ENCODE measurements around the gene DNAJC16.

Gene DNAJC16

GRCh38 chr1:15558516-15558915, 31.9 kb downstream of the DNAJC16 start:
- WGBS = 100% methylated on average over 4 of the region's 4 CpGs
- Histone ChIP-seq H2BK15ac (ENCODE audit: low read depth, poor library complexity, severe bottlenecking) (no peak overlapping the region), H3K9me3 (ENCODE audit: control insufficient read depth, low read length) (no peaks in the 10 kb centered on the region)

GRCh38 chr1:15559189-15559810, 32.7 kb downstream of the DNAJC16 start:
- Histone ChIP-seq H2BK5ac (ENCODE audit: low read depth, low read length, poor library complexity, severe bottlenecking) (no peak overlapping the region), H3K36me3 (ENCODE audit: control insufficient read depth in 1 of 2, insufficient read depth in 2 of 2, low read depth in 1 of 2, low read length in 2 of 2) (peaks cover 27 to 51% of the 10 kb centered on the region in 2 experiments), H3K4me2 (ENCODE audit: low read length, poor library complexity, severe bottlenecking) (no peak overlapping the region), H2BK15ac (ENCODE audit: low read depth, poor library complexity, severe bottlenecking) (no peak overlapping the region), H2AFZ (ENCODE audit: low read depth, low read length) (no peak overlapping the region), H4K8ac (ENCODE audit: low read length) (no peak overlapping the region), H4K91ac (ENCODE audit: low read length) (no peak overlapping the region), H3K27ac (ENCODE audit: low read length, poor library complexity, severe bottlenecking) (no peak overlapping the region), H3K9ac (ENCODE audit: low read length) (no peak overlapping the region), H3K4me3 (ENCODE audit: insufficient read depth in 1 of 2, low read depth in 1 of 2, low read length in 2 of 2) (no peak overlapping the region), H3K79me1 (replicated peaks; ENCODE audit: low read length, poor library complexity, severe bottlenecking) (peaks cover 3% of the 10 kb centered on the region), H3K4me1 (ENCODE audit: control insufficient read depth, insufficient read depth, low read depth, low read length) (no peaks in the 10 kb centered on the region), H2BK12ac (ENCODE audit: low read length in 2 of 2) (no peak overlapping the region), H2AK5ac (ENCODE audit: low read length, severe bottlenecking) (no peak overlapping the region), H3K4ac (ENCODE audit: low read depth in 1 of 2, low read length in 2 of 2) (no peak overlapping the region), H3K27me3 (ENCODE audit: control insufficient read depth in 1 of 2, insufficient read depth in 1 of 2, low read length in 2 of 2) (no peaks in the 10 kb centered on the region), H3K23ac (ENCODE audit: low read length in 2 of 2) (no peak overlapping the region), H2BK120ac (ENCODE audit: low read depth, low read length) (no peak overlapping the region), H3K18ac (ENCODE audit: low read depth in 1 of 2, low read length in 2 of 2) (no peak overlapping the region), H3K14ac (ENCODE audit: low read length in 2 of 2) (no peak overlapping the region), H3K9me3 (ENCODE audit: control insufficient read depth, low read length) (no peaks in the 10 kb centered on the region)
- DNase-seq = no peak
- 97% methylated on average over 9 of the region's 12 CpGs for WGBS

More at GRCh38 chr1:15558516-15558915, 31.9 kb downstream of the DNAJC16 start:
- Histone ChIP-seq H3K14ac (ENCODE audit: low read length in 2 of 2) (no peak overlapping the region), H3K4ac (ENCODE audit: low read depth in 1 of 2, low read length in 2 of 2) (no peak overlapping the region), H2BK5ac (ENCODE audit: low read depth, low read length, poor library complexity, severe bottlenecking) (no peak overlapping the region), H3K4me3 (ENCODE audit: insufficient read depth in 1 of 2, low read depth in 1 of 2, low read length in 2 of 2) (no peak overlapping the region), H2AK5ac (ENCODE audit: low read length, severe bottlenecking) (no peak overlapping the region), H2AFZ (ENCODE audit: low read depth, low read length) (no peak overlapping the region), H3K23ac (ENCODE audit: low read length in 2 of 2) (no peak overlapping the region), H3K18ac (ENCODE audit: low read depth in 1 of 2, low read length in 2 of 2) (no peak overlapping the region), H3K9ac (ENCODE audit: low read length) (no peak overlapping the region), H3K4me2 (ENCODE audit: low read length, poor library complexity, severe bottlenecking) (no peak overlapping the region), H3K27me3 (ENCODE audit: control insufficient read depth in 1 of 2, insufficient read depth in 1 of 2, low read length in 2 of 2) (no peaks in the 10 kb centered on the region), H3K79me1 (replicated peaks; ENCODE audit: low read length, poor library complexity, severe bottlenecking) (peaks cover 1% of the 10 kb centered on the region), H2BK12ac (ENCODE audit: low read length in 2 of 2) (no peak overlapping the region), H4K8ac (ENCODE audit: low read length) (no peak overlapping the region), H3K27ac (ENCODE audit: low read length, poor library complexity, severe bottlenecking) (no peak overlapping the region), H3K36me3 (ENCODE audit: control insufficient read depth in 1 of 2, insufficient read depth in 2 of 2, low read depth in 1 of 2, low read length in 2 of 2) (peaks cover 26 to 51% of the 10 kb centered on the region in 2 experiments), H4K91ac (ENCODE audit: low read length) (no peak overlapping the region), H3K4me1 (ENCODE audit: control insufficient read depth, insufficient read depth, low read depth, low read length) (no peaks in the 10 kb centered on the region), H2BK120ac (ENCODE audit: low read depth, low read length) (no peak overlapping the region)
- DNase-seq = no peak

DNA sequence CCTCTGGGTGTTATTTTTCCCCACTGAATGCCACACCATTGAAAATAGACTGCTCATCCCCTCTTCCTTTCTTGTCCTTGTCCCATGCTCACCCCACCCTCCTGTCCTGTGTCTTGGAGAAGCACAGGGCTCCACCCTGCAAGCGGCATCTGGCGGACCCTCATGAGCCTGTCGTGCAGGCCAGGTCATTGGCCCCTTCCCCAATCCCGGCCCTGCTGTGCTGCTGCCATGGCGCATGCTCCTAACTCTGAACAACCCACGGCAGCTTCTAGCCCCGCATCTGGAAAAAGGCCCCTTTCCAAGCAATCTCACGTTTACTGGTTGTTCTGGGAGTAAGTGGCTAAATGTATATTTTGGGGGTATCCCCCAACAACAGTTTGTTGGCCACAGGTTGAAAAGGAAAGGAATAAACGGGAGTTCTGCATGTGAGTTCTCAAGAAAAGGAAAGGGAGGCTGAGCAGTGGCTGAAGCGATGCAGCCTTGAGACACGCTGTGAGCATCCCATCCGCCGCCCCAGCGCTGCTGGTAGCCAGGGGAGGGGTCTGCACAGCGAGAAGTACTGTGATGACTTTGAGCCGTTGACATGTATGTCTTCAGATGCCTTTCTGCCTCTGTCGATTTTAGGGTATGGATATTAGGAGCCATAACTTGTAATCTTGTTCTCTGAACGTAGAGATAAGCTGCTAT, 41.9 kb downstream of the DNAJC16 start:
- no peak overlapping the region for H3K18ac ChIP-seq (ENCODE audit: low read depth in 1 of 2, low read length in 2 of 2)
- no peaks in the 10 kb centered on the region for H3K9me3 ChIP-seq (ENCODE audit: control insufficient read depth, low read length)
- 96% methylated on average over 18 of the region's 18 CpGs for WGBS
- no peak overlapping the region for H4K91ac ChIP-seq (ENCODE audit: low read length)
- H2BK15ac ChIP-seq (ENCODE audit: low read depth, poor library complexity, severe bottlenecking) = no peak overlapping the region
- H2BK12ac ChIP-seq (ENCODE audit: low read length in 2 of 2) = no peak overlapping the region
- H2BK120ac ChIP-seq (ENCODE audit: low read depth, low read length) = no peak overlapping the region
- H3K4me2 ChIP-seq (ENCODE audit: low read length, poor library complexity, severe bottlenecking) = no peak overlapping the region
- no peaks in the 10 kb centered on the region for H3K27me3 ChIP-seq (ENCODE audit: control insufficient read depth in 1 of 2, insufficient read depth in 1 of 2, low read length in 2 of 2)
- peaks cover 40 to 78% of the 10 kb centered on the region in 2 experiments for H3K36me3 ChIP-seq (ENCODE audit: control insufficient read depth in 1 of 2, insufficient read depth in 2 of 2, low read depth in 1 of 2, low read length in 2 of 2)
- peaks cover 1% of the 10 kb centered on the region for H3K79me1 ChIP-seq (replicated peaks; ENCODE audit: low read length, poor library complexity, severe bottlenecking)
- H3K4ac ChIP-seq (ENCODE audit: low read depth in 1 of 2, low read length in 2 of 2) = no peak overlapping the region
- H2BK5ac ChIP-seq (ENCODE audit: low read depth, low read length, poor library complexity, severe bottlenecking) = no peak overlapping the region
- H3K4me3 ChIP-seq (ENCODE audit: insufficient read depth in 1 of 2, low read depth in 1 of 2, low read length in 2 of 2) = no peak overlapping the region
- no peak overlapping the region for H3K27ac ChIP-seq (ENCODE audit: low read length, poor library complexity, severe bottlenecking)
- H3K14ac ChIP-seq (ENCODE audit: low read length in 2 of 2) = no peak overlapping the region
- H2AFZ ChIP-seq (ENCODE audit: low read depth, low read length) = no peak overlapping the region
- DNase-seq = no peak
- H3K4me1 ChIP-seq (ENCODE audit: control insufficient read depth, insufficient read depth, low read depth, low read length) = peaks cover 4% of the 10 kb centered on the region
- no peak overlapping the region for H2AK5ac ChIP-seq (ENCODE audit: low read length, severe bottlenecking)
- no peak overlapping the region for H3K23ac ChIP-seq (ENCODE audit: low read length in 2 of 2)
- no peak overlapping the region for H4K8ac ChIP-seq (ENCODE audit: low read length)
- H3K9ac ChIP-seq (ENCODE audit: low read length) = no peak overlapping the region

DNA sequence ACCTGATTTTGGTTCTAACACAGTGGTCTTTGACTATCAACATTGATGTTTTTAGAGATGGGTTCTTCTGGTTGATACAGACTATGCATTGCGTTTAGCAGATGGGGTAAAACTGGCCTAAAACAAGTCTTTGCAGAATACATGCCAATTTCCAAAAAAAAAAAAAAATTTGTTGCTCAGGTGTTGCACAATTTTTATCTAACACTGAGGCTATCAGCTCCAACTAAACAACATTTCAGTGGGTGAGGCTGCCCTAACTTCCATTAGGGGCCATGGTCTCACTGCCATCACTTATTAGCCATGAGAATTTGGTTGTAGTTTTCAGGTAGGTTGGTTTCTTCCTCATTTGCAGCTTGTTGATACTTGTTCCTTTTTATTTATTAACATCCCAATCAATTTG, 44.2 kb downstream of the DNAJC16 start:
- Histone ChIP-seq H3K4ac (ENCODE audit: low read depth in 1 of 2, low read length in 2 of 2) (no peak overlapping the region), H3K14ac (ENCODE audit: low read length in 2 of 2) (no peak overlapping the region), H4K8ac (ENCODE audit: low read length) (no peak overlapping the region), H2BK5ac (ENCODE audit: low read depth, low read length, poor library complexity, severe bottlenecking) (no peak overlapping the region), H3K27ac (ENCODE audit: low read length, poor library complexity, severe bottlenecking) (no peak overlapping the region), H3K18ac (ENCODE audit: low read depth in 1 of 2, low read length in 2 of 2) (no peak overlapping the region), H3K4me2 (ENCODE audit: low read length, poor library complexity, severe bottlenecking) (no peak overlapping the region), H3K4me3 (ENCODE audit: insufficient read depth in 1 of 2, low read depth in 1 of 2, low read length in 2 of 2) (no peak overlapping the region), H3K23ac (ENCODE audit: low read length in 2 of 2) (no peak overlapping the region), H3K9me3 (ENCODE audit: control insufficient read depth, low read length) (no peaks in the 10 kb centered on the region), H4K91ac (ENCODE audit: low read length) (no peak overlapping the region), H3K9ac (ENCODE audit: low read length) (no peak overlapping the region), H3K79me1 (replicated peaks; ENCODE audit: low read length, poor library complexity, severe bottlenecking) (no peaks in the 10 kb centered on the region), H3K27me3 (ENCODE audit: control insufficient read depth in 1 of 2, insufficient read depth in 1 of 2, low read length in 2 of 2) (no peaks in the 10 kb centered on the region), H2BK15ac (ENCODE audit: low read depth, poor library complexity, severe bottlenecking) (no peak overlapping the region), H3K4me1 (ENCODE audit: control insufficient read depth, insufficient read depth, low read depth, low read length) (peaks cover 4% of the 10 kb centered on the region), H2BK12ac (ENCODE audit: low read length in 2 of 2) (no peak overlapping the region), H2AFZ (ENCODE audit: low read depth, low read length) (no peak overlapping the region), H3K36me3 (ENCODE audit: control insufficient read depth in 1 of 2, insufficient read depth in 2 of 2, low read depth in 1 of 2, low read length in 2 of 2) (peaks cover 24 to 66% of the 10 kb centered on the region in 2 experiments), H2BK120ac (ENCODE audit: low read depth, low read length) (no peak overlapping the region), H2AK5ac (ENCODE audit: low read length, severe bottlenecking) (no peak overlapping the region)
- WGBS = no CpG with 5 or more reads among the region's 1 CpG
- no peak for DNase-seq

Measured in mesenchymal stem cell (in vitro differentiated cells and primary cell).